Left ventricle myocardium superior (tissue), 1 donor: ENCODE data around the gene SEC61G. TPM values are rescaled to one million over a fixed set of nuclear protein-coding genes. Genes with fewer than 3 reads are reported as not detected.

Source experiments
- total RNA-seq: library from RNA; stranded (reverse); fragmentation: NEBNext Ultra II Directional; extraction: Animal tissue kit (Norgen Biotek cat#: 25700); gene quantifications from one replicate; pipeline ENCODE4 v1.2.1, GENCODE V29; 2021
- donor health status: DM: no; HTN: yes; CAD: no; lungs with severe emphysema.

SEC61G gene
- total RNA-seq, 1 donor from 2014 or later, result 108 TPM

Other genes starting within 250 kb of the SEC61G start
- not detected for gene VSTM2A, start 216.8 kb downstream of the SEC61G start, total RNA-seq